Left ventricle myocardium superior (tissue), 1 donor: Measurements from ENCODE around the gene APOBEC3B. TPM values are rescaled to one million over a fixed set of nuclear protein-coding genes. Genes with fewer than 3 reads are reported as not detected.
"Not testable (repeated sequence)": the region's sequence is repeated elsewhere in the genome, so short reads cannot be mapped to it uniquely, and the experiment has no call there.

Experiments
- ATAC-seq: fragments of 200-7000 bp; cut with Tn5 transposase; one replicate; pipeline ENCODE4 v1.9.1; 2020; ENCODE audit warnings: mild to moderate bottlenecking, moderate library complexity
- DNase-seq: peaks from one replicate; pipeline ENCODE4 v3.0.0-alpha.2; 2020
- intact Hi-C: fragments of 100-400 bp; cut with micrococcal nuclease; formaldehyde crosslinking; loops from one replicate; pipeline ENCODE4 v1.11.0; 2022
- total RNA-seq: library from RNA; stranded (reverse); fragmentation: NEBNext Ultra II Directional; extraction: Animal tissue kit (Norgen Biotek cat#: 25700); gene quantifications from one replicate; pipeline ENCODE4 v1.2.1, GENCODE V29; 2021
- donor health status: DM: no; HTN: yes; CAD: no; lungs with severe emphysema.

Gene APOBEC3B
- total RNA-seq, 1 donor from 2014 or later, result 0.55 TPM

DNA sequence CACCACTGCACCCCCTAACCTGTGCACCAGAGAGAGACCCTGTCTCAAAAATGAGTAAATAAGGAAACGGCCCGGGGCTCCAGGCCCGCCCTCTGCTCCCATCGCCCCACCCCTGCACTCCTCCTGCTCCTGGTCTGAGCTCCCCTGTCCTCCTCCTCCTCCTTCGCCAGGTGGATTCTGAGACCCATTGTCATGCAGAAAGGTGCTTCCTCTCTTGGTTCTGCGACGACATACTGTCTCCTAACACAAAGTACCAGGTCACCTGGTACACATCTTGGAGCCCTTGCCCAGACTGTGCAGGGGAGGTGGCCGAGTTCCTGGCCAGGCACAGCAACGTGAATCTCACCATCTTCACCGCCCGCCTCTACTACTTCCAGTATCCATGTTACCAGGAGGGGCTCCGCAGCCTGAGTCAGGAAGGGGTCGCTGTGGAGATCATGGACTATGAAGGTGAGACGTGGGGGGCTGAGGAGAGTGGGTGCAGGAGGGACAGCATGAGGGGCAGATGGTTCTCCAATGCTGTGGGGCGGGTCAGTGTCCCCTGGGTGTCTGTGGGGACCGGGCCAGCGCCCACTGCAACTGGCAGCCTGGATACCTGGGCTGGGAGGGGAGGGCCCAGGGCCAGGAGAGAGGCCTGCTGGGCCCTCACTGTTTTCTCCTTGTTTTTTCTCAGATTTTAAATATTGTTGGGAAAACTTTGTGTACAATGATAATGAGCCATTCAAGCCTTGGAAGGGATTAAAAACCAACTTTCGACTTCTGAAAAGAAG, 35.6 kb downstream of the APOBEC3B start:
- intact Hi-C loops, result no loop called here
- DNase-seq (no peak), ATAC-seq (no peak)

DNA sequence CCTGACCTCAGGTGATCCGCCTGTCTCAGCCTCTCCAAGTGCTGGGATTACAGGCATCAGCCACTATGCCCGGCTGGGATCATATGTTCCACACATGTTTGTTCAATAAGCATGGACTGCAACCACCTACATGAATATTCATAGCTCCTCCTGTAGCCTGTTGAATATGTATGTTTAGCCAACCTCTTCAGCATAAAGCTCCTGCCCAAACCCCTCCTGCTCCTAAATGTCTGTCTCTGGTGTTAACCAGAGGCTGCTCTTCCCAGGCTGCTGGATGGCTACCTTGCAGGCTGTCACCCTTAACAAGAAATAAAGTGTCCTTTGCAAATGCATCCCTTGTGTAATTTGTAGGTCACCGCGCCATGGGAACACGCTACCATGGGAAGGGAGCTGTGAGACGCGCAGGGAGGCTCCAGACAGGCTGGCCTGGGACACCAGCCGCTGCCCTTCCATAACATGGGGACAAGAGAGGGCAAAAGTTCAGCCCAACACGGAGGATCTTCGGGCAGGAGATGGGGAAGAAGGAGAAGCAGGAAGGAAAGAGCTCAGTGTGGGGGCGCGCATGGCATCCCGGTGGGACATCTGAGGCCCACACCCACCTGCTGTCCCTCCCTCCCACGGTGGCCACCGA, 38.0 kb downstream of the APOBEC3B start:
- peak; percentile 8 for ATAC-seq
- intact Hi-C loops, result not testable (repeated sequence)

DNA sequence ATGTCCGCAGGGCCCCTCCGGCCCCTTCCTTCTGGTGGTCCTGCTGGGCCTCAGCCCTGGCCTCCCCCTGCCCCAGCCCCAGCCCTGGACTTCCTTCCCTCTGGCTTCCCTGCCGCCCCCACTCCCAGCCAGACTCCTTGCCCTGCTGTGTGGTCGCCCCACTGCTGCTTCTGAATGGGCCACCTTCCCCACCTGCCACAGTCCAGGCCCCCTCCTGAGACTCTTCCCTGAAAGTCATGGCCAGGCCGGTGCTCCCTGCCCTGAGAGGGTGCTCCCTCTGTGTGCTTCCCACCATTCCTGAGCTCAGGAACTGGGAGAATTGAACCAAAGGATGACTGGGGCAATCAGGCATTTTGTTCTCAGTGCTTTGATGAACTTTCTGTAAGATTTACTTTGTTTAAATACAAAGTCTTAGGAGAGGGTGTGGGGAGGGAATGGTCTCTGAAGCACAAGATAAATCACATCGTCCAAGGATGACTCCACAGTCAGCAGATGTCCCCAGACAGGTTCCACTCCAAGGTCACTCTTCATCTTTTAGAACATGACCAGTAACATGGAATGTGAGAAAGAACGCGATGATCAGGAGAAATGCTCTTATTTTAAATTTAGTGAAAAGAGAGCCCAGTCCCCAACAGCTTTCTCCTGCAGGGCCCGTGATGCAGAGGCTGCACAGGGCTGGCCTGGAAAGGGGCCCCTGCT, 39.6 kb downstream of the APOBEC3B start:
- DNase-seq (no peak), ATAC-seq (peak; percentile 5)
- intact Hi-C loops, result no loop called here

More for the DNA sequence above, 38.0 kb downstream of the APOBEC3B start:
- not testable (repeated sequence) for DNase-seq

DNA sequence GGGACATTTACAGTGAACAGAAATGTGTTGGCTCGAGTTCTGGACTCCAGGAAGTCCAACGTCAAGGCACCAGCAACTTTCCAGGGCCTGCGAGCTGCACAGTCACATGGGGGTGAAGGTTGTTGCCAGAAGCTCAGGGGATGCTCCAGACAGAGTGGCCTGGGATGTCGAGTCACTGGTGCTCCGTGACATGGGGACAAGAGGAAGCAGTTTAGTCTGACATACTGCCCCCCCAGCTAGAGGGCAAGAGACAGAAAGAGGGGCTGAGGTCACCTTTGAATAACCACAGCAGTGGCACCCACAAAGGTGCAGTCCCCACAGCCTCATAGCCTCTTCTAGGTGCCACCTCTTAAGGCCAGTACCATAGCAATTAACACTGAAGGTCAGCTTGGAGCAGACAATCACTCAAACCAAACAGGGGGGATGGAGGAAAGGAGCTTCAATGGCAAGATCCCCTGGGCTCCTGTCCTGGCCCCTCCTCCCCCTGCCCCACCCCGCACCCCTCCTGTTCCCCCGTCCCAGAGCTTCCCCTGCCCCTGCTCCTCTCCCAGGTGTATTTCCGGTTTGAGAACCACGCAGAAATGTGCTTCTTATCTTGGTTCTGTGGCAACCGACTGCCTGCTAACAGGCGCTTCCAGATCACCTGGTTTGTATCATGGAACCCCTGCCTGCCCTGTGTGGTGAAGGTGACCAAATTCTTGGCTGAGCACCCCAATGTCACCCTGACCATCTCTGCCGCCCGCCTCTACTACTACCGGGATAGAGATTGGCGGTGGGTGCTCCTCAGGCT, 42.6 kb downstream of the APOBEC3B start:
- ATAC-seq (no peak), DNase-seq (no peak)
- intact Hi-C loops, result no loop called here

DNA sequence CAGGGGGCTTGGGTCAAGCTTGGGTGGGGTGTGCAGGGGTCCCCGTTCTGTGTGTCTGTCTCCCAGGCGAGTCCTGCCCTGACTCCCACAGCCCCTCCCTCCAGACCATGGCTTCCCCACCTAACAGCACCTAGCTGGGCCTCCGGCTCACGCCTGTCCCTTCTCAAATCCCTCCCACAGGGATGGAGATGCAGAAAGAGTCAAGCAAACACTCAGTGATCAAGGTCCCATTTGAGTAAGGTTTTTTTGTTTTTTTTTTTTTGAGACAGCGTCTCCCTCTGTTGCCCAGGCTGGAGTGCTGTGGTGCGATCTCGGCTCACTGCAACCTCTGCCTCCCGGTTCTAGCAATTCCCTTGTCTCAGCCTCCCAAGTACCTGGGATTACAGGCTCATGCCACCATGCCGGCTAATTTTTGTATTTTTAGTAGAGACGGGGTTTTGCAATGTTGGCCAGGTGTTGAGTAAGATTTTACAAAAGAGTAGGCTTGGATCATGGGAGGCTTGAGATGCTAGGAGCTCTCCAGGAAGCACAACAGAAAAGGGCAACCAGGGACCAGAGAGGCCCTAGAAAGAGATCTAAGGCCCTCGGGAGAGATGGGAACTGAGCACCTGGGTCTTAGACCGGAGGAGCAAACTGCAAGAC, 44.5 kb downstream of the APOBEC3B start:
- no peak for ATAC-seq
- intact Hi-C loops, result no loop called here
- DNase-seq, result no peak

DNA sequence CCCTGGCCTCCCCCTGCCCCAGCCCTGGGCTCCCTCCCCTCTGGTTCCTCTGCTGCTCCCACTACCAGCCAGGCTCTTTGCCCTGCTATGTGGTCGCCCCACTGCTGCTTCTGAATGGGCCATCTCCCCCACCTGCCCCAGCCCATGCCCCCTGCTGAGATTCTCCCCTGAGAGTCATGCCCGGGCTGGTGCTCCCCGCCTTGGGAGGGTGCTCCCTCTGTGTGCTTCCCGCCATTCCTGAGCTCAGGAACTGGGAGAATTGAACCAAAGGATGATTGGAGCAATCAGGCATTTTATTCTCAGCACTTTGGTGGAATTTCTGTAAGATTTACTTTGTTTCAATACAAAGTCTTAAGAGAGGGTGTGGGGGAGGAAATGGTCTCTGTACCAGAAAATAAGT, 45.6 kb downstream of the APOBEC3B start:
- intact Hi-C loops, result no loop called here
- DNase-seq (no peak), ATAC-seq (no peak)

DNA sequence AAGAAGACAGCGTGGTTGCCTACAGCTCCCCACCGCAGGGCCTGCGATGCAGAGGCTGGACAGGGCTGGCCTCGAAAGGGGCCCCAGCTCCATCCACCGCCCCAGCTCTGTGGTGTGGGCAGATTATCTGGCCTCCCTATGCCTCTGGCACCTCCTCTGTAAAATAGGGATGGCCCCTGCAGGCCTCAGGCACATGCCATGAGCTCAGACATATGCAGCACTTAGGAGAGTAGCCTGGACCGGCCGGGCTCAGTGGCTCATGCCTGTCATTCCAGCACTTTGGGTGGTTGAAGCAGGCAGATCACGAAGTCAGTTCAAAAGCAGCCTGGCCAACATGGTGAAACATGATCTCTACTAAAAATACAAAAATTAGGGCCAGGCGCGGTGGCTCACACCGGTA, 46.1 kb downstream of the APOBEC3B start:
- intact Hi-C loops, result no loop called here
- DNase-seq, result no peak
- ATAC-seq, result no peak

DNA sequence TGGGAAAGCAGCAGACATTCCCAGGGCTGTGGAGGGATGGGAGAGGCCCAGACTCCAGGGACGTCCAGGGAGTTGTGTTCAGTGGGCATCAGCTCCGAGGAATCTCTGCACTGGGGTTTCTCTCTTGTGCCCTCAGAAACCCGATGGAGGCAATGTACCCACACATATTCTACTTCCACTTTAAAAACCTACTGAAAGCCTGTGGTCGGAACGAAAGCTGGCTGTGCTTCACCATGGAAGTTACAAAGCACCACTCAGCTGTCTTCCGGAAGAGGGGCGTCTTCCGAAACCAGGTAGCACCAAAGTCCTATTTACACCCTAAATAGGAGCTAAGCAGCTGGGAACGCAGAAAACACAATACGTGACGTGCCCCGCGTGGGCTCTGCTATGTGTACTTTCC, 47.1 kb downstream of the APOBEC3B start:
- DNase-seq (no peak), ATAC-seq (no peak)
- intact Hi-C loops, result no loop called here

DNA sequence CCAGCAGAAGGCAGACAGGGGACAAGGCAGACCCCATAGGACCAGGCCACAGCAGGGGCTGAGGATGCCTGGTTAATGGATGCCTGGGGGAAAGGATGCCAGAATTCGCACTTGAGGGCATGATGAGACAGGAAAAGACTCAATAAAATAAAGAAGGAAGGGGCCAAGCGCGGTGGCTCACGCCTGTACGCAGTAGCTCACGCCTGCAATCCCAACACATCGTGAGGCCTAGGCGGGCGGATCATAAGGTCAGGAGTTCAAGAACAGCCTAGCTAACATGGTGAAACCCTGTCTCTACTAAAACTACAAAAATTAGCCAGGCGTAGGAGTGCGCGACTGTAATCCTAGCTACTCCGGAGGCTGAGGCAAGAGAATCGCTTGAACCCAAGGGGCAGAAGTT, 48.6 kb downstream of the APOBEC3B start:
- ATAC-seq, result no peak
- intact Hi-C loops, result no loop called here
- DNase-seq, result no peak

DNA sequence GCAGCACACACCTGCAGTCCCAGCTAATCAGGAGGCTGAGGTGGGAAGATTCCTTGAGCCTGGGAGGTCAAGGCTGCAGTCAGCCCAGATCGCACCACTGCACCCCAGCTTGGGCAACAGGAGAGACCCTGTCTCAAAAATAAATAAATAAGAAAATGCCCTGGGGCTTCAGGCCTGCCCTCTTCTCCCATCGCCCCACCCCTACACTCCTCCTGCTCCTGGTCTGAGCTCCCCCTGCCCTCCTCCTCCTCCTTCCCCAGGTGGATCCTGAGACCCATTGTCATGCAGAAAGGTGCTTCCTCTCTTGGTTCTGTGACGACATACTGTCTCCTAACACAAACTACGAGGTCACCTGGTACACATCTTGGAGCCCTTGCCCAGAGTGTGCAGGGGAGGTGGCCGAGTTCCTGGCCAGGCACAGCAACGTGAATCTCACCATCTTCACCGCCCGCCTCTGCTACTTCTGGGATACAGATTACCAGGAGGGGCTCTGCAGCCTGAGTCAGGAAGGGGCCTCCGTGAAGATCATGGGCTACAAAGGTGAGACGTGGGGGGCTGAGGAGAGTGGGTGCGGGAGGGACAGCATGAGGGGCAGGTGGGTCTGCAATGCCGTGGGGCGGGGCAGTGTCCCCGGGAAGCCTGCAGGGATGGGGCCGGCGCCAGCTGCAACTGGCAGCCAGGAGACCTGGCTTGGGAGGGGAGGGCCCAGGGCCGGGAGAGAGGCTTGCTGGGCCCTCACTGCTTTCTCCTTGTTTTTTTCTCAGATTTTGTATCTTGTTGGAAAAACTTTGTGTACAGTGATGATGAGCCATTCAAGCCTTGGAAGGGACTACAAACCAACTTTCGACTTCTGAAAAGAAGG, 49.5 kb downstream of the APOBEC3B start:
- ATAC-seq, intact Hi-C loops, DNase-seq: not testable (repeated sequence)

DNA sequence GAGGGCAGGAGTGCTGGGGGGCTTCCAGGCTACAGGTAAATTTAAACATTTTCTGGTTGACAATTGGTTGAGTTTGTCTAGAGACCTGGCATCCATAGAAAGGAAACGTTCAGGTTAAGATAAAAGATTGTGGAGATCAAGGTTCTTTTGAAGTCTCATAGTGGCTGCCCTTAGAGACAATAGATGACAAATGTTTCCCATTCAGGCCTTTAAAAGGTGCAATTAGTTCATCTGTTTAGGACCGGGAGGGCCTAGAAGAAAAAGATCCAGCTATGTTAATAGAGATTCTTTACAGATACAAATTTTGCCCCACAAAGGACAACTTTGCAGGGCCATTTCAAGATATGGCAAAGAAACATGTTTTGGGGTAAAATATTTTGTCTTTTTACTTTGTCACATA, 54.9 kb downstream of the APOBEC3B start:
- ATAC-seq, intact Hi-C loops, DNase-seq: not testable (repeated sequence)

DNA sequence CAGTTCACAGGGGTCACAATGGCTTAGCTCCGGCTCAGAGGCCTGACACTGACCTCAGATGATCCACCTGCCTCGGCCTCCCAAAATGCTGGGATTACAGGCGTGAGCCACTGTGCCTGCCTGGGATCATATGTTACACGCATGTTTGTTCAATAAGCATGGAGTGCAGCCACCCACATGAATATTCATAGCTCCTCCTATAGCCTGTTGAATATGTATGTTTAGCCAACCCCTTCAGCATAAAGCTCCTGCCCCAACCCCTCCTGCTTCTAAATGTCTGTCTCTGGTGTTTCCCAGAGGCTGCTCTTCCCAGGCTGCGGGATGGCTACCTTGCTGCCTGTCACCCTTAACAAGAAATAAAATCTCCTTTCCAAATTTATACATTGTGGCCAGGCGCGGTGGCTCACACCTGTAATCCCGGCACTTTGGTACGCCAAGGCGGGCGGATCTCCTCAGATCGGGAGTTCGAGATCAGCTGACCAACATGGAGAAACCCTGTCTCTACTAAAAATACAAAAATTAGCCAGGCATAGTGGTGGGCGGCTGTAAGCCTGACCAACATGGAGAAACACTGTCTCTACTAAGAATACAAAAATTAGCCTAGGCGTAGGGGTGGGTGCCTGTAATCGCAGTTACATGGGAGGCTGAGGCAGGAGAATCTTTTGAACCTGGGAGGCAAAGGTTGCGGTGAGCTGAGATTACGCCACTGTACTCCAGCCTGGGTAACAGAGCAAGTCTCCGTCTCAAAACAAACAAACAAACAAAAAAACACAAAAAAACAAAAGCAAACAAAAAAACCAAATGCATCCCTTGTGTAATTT, 57.4 kb downstream of the APOBEC3B start:
- DNase-seq (no peak), ATAC-seq (no peak)
- intact Hi-C loops, result no loop called here

DNA sequence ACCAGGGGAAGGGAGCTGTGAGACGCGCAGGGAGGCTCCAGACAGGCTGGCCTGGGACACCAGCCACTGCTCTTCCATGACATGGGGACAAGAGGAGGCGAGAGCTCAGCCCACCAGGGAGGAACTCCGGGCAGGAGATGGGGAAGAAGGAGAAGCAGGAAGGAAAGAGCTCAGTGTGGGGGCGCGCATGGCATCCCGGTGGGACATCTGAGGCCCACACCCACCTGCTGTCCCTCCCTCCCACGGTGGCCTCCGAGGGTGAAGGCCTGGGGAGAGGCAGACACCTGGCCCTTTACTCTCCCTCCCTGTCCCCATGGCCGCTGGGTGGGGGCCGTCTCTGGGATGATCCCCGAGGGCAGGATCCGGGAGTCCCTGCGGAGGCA, 58.0 kb downstream of the APOBEC3B start:
- DNase-seq, intact Hi-C loops: not testable (repeated sequence)
- ATAC-seq, result peak; percentile 13

DNA sequence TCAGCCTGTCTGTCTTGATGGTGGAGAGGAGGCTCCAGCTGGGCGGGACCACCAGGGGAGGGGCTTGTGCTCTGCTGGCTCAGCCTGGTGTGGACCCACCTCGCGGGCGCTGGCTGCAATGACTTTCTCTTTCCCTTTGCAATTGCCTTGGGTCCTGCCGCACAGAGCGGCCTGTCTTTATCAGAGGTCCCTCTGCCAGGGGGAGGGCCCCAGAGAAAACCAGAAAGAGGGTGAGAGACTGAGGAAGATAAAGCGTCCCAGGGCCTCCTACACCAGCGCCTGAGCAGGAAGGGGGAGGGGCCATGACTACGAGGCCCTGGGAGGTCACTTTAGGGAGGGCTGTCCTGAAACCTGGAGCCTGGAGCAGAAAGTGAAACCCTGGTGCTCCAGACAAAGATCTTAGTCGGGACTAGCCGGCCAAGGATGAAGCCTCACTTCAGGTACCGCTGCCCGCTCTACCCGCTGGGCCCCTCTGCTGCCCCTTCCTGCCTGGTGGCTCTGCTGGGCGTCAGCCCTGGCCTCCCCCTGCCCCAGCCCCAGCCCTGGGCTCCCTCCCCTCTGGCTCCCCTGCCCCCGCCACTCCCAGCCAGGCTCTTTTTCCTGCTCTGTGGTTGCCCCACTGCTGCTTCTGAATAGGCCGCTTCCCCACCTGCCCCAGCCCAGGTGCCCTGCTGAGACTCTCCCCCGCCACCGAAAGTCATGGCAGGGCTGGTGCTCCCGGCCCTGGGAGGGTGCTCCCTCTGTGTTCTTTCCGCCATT, 58.6 kb downstream of the APOBEC3B start, which contains the start of gene APOBEC3F:
Gene APOBEC3F, plus strand, starts transcription at position 327 of the 759 bp plus-strand sequence. Its CDS starts 97 bp downstream, at position 424.
- intact Hi-C loops, result not testable (repeated sequence)
- DNase-seq, result peak; percentile 58
- peak; percentile 95 for ATAC-seq

DNA sequence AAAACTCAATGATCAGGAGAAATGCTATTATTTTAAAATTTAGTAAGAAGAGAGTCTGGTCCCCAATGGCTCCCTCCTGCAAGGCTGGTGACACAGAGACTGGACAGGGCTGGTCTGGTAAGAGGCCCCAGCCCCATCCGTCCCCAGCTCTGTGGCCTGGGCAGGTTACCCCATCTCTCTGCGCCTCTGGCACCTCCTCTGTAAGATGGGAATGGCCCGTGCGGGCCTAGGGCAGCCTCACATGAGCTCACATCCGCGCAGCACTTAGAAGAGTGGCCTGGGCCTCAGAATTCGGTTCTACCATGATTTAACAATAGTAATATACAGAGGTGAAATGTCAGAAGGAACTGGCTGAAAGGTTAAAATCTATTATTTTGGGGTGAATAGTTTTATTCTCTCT, 59.8 kb downstream of the APOBEC3B start:
- ATAC-seq (no peak), DNase-seq (no peak)
- intact Hi-C loops, result no loop called here
